Naive thymus-derived CD8-positive, alpha-beta T cell (primary cell): ENCODE measurements around the gene ZNF396. TPM values are rescaled to one million over a fixed set of nuclear protein-coding genes. Genes with fewer than 3 reads are reported as not detected.

ENCODE experiments used
- ATAC-seq, 2 donors: fragments of 150-1000 bp; cut with Tn5 transposase in 1 of 2; sonication (Bioruptor Pico), chemical (Tn5 transposase) in 1 of 2; 1 replicate in 1 of 2; 2 replicates in 1 of 2; pipeline ENCODE4 v1.10.0; 2021; ENCODE audit warnings: mild to moderate bottlenecking in 2 of 2, moderate library complexity in 2 of 2
- POLR2A ChIA-PET: fragments of 350-600 bp; sonication (Branson Sonifier 250); formaldehyde crosslinking; loops from one replicate; lab custom pipeline; 2021; ENCODE audit warnings: antibody characterized with exemption; lab: Charles Lee
- DNase-seq, 10 donors: peaks; one replicate each; pipeline versions ENCODE4 v3.0.0 to v3.0.0-alpha.2; 2020 to 2022
- H3K27ac Mint-ChIP-seq, 10 donors: one replicate each; pipeline ENCODE4 v1.8.0; 2020 to 2022; ENCODE audit warnings: mild to moderate bottlenecking in 10 of 10, mixed read lengths in 10 of 10, moderate library complexity in 4 of 10, inconsistent platforms in 1 of 10
- H3K27me3 Mint-ChIP-seq, 5 donors: one replicate each; pipeline ENCODE4 v1.8.0; 2021 to 2022; ENCODE audit warnings: mixed read lengths in 5 of 5
- H3K36me3 Mint-ChIP-seq, 3 donors: one replicate each; pipeline ENCODE4 v1.8.0; 2020 to 2022; ENCODE audit warnings: mixed read lengths in 3 of 3, mild to moderate bottlenecking in 2 of 3, inconsistent platforms in 1 of 3
- H3K4me1 Mint-ChIP-seq, 4 donors: one replicate each; pipeline ENCODE4 v1.8.0; 2021 to 2022; ENCODE audit warnings: mixed read lengths in 4 of 4
- H3K4me3 Mint-ChIP-seq, 10 donors: one replicate each; pipeline ENCODE4 v1.8.0; 2020 to 2022; ENCODE audit warnings: mild to moderate bottlenecking in 10 of 10, mixed read lengths in 10 of 10, moderate library complexity in 6 of 10, inconsistent platforms in 1 of 10
- H3K9me3 Mint-ChIP-seq, 9 donors: one replicate each; pipeline ENCODE4 v1.8.0; 2020 to 2022; ENCODE audit warnings: mixed read lengths in 9 of 9, mild to moderate bottlenecking in 3 of 9, inconsistent platforms in 1 of 9, moderate library complexity in 1 of 9
- polyA plus RNA-seq, 3 donors: library from polyadenylated mRNA; unstranded; fragments of 300-500 nt; fragmentation: Illumina TruSeq; gene quantifications; one replicate each; pipeline ENCODE4 v1.2.3, GENCODE V29; 2021
- total RNA-seq, 8 experiments: library from RNA in 2 of 8; stranded (reverse) in 2 of 8; gene quantifications; one replicate each; pipeline ENCODE4 v1.2.3 and lab custom pipeline; 2021 to 2026

Gene ZNF396
- total RNA-seq, result 1 to 10 TPM; 5.3 to 7.3 TPM
- polyA plus RNA-seq, result 1 to 10 TPM in 2 of 3 donors, under 1 TPM in 1; 0.21 to 1.9 (median 1.7) TPM
- 0.50 to 2.8 (median 1.1) reads per million in 6 experiments for total RNA-seq (lab: John Stamatoyannopoulos, UW)

- DNase-seq (peak; percentile 50 to 83 (median 64)), ATAC-seq (peak; percentile 76 to 78)
- Mint-ChIP-seq H3K27ac (peak within 1 kb of the TSS; percentile 32 to 92 (median 72)), H3K4me1 (peaks cover 5 to 13% (median 9%) of the 10 kb centered on the region in 4 donors), H3K36me3 (no peaks in the 10 kb centered on the region), H3K9me3 (no peaks in the 10 kb centered on the region), H3K4me3 (peak within 1 kb of the TSS; percentile 79 to 93 (median 87)), H3K27me3 (peaks cover 0 to 3% (median 0%) of the 10 kb centered on the region in 5 donors)
- POLR2A ChIA-PET, result interaction anchor here (1.1 kb wide), 1 partner anchor 33 kb away, joined by 3 read pairs; the partner anchor contains the start of gene ZNF24
Observed at GRCh38 chr18:35376742-35377695, at the start of gene ZNF396. TSS of gene ZNF396 (minus strand) at chr18:35377337. CDS start at chr18:35374292, 3,045 bp downstream.

- no peak for DNase-seq
- Mint-ChIP-seq H3K27me3 (peaks cover 0 to under 1% (median 0%) of the 10 kb centered on the region in 5 donors), H3K9me3 (no peaks in the 10 kb centered on the region), H3K4me3 (no peak overlapping the region), H3K4me1 (no peaks in the 10 kb centered on the region), H3K36me3 (no peaks in the 10 kb centered on the region), H3K27ac (no peak overlapping the region)
- POLR2A ChIA-PET, result no interaction called here
- ATAC-seq, result no peak
Observed at GRCh38 chr18:35426786-35427185, 49.6 kb upstream of the ZNF396 start.

GRCh38 chr18:35424356-35424755 lies 47.2 kb upstream of the ZNF396 start:
- H3K27ac Mint-ChIP-seq, result no peak overlapping the region
- H3K4me3 Mint-ChIP-seq, result no peak overlapping the region
- H3K9me3 Mint-ChIP-seq, result peaks cover 0 to 2% (median 0%) of the 10 kb centered on the region in 9 donors
- H3K36me3 Mint-ChIP-seq, result no peaks in the 10 kb centered on the region
- ATAC-seq, result no peak
- DNase-seq, result no peak
- H3K4me1 Mint-ChIP-seq, result no peaks in the 10 kb centered on the region
- H3K27me3 Mint-ChIP-seq, result peaks cover 0 to 4% (median 0%) of the 10 kb centered on the region in 5 donors
- POLR2A ChIA-PET, result no interaction called here

- Mint-ChIP-seq H3K36me3 (peaks cover 0 to 13% (median under 1%) of the 10 kb centered on the region in 3 donors), H3K27me3 (peaks cover 0 to 6% (median 0%) of the 10 kb centered on the region in 5 donors), H3K4me3 (no peak overlapping the region), H3K4me1 (no peaks in the 10 kb centered on the region), H3K9me3 (peaks cover 0 to 18% (median 7%) of the 10 kb centered on the region in 9 donors), H3K27ac (no peak overlapping the region)
- DNase-seq (no peak), ATAC-seq (no peak)
- POLR2A ChIA-PET, result no interaction called here
Observed at GRCh38 chr18:35422237-35422636, 45.1 kb upstream of the ZNF396 start.

GRCh38 chr18:35418610-35419009 lies 41.5 kb upstream of the ZNF396 start:
- Mint-ChIP-seq H3K27ac (no peak overlapping the region), H3K4me3 (no peak overlapping the region), H3K27me3 (peaks cover 0 to 6% (median 0%) of the 10 kb centered on the region in 5 donors), H3K9me3 (peaks cover 0 to 20% (median 10%) of the 10 kb centered on the region in 9 donors), H3K36me3 (peaks cover 0 to 15% (median 3%) of the 10 kb centered on the region in 3 donors), H3K4me1 (peaks cover 3 to 16% (median 10%) of the 10 kb centered on the region in 4 donors)
- no peak for ATAC-seq
- POLR2A ChIA-PET, result no interaction called here
- no peak for DNase-seq

- DNase-seq, result no peak
- peaks cover 0 to 6% (median 0%) of the 10 kb centered on the region in 5 donors for H3K27me3 Mint-ChIP-seq
- no peak overlapping the region for H3K4me3 Mint-ChIP-seq
- peaks cover 10 to 26% (median 20%) of the 10 kb centered on the region in 4 donors for H3K4me1 Mint-ChIP-seq
- POLR2A ChIA-PET, result no interaction called here
- H3K36me3 Mint-ChIP-seq, result peaks cover 0 to 15% (median 3%) of the 10 kb centered on the region in 3 donors
- no peak for ATAC-seq
- H3K9me3 Mint-ChIP-seq, result peaks cover 0 to 20% (median 10%) of the 10 kb centered on the region in 9 donors
- no peak overlapping the region for H3K27ac Mint-ChIP-seq
Observed at GRCh38 chr18:35417223-35417622, 40.1 kb upstream of the ZNF396 start.

GRCh38 chr18:35415511-35416073 lies 38.5 kb upstream of the ZNF396 start:
- H3K9me3 Mint-ChIP-seq, result peaks cover 0 to 20% (median 10%) of the 10 kb centered on the region in 9 donors
- ATAC-seq, result no peak
- DNase-seq, result no peak
- POLR2A ChIA-PET, result no interaction called here
- peaks cover 0 to 15% (median 3%) of the 10 kb centered on the region in 3 donors for H3K36me3 Mint-ChIP-seq
- peak overlapping the region in 1 of 10 donors; percentile 0 for H3K27ac Mint-ChIP-seq
- H3K4me3 Mint-ChIP-seq, result peak overlapping the region in 5 of 10 donors; percentile 1 to 46 (median 9)
- H3K4me1 Mint-ChIP-seq, result peaks cover 15 to 38% (median 25%) of the 10 kb centered on the region in 4 donors
- H3K27me3 Mint-ChIP-seq, result peaks cover 0 to 1% (median 0%) of the 10 kb centered on the region in 5 donors

- ATAC-seq (no peak), DNase-seq (no peak)
- Mint-ChIP-seq H3K4me3 (no peak overlapping the region), H3K9me3 (peaks cover 0 to 10% (median 7%) of the 10 kb centered on the region in 9 donors), H3K27me3 (no peaks in the 10 kb centered on the region), H3K4me1 (peaks cover 15 to 54% (median 29%) of the 10 kb centered on the region in 4 donors), H3K27ac (peak overlapping the region in 4 of 10 donors; percentile 11 to 95 (median 70)), H3K36me3 (peaks cover 0 to 8% (median 3%) of the 10 kb centered on the region in 3 donors)
- POLR2A ChIA-PET, result interaction anchor here (0.9 to 1.6 kb wide), 2 partner anchors 10 to 85 kb away, joined by 4 to 5 read pairs; partner anchors contain the start of gene INO80C
Observed at GRCh38 chr18:35413163-35413511, 36.0 kb upstream of the ZNF396 start.

GRCh38 chr18:35411625-35412351 lies 34.7 kb upstream of the ZNF396 start:
- Mint-ChIP-seq H3K4me3 (peak overlapping the region in 1 of 10 donors; percentile 15), H3K9me3 (peaks cover 0 to under 1% (median 0%) of the 10 kb centered on the region in 9 donors), H3K36me3 (no peaks in the 10 kb centered on the region), H3K27me3 (no peaks in the 10 kb centered on the region), H3K4me1 (peaks cover 15 to 55% (median 31%) of the 10 kb centered on the region in 4 donors), H3K27ac (peak overlapping the region in 7 of 10 donors; percentile 2 to 95 (median 74))
- DNase-seq, result no peak
- no peak for ATAC-seq
- POLR2A ChIA-PET, result no interaction called here

- Mint-ChIP-seq H3K27ac (peak overlapping the region in 3 of 10 donors; percentile 1 to 20 (median 3)), H3K36me3 (no peaks in the 10 kb centered on the region), H3K9me3 (no peaks in the 10 kb centered on the region), H3K27me3 (no peaks in the 10 kb centered on the region), H3K4me3 (peak overlapping the region in 1 of 10 donors; percentile 13), H3K4me1 (peaks cover 12 to 48% (median 24%) of the 10 kb centered on the region in 4 donors)
- POLR2A ChIA-PET, result no interaction called here
- ATAC-seq, result no peak
- no peak for DNase-seq
Observed at GRCh38 chr18:35410561-35410960, 33.4 kb upstream of the ZNF396 start.

GRCh38 chr18:35409911-35410310 lies 32.8 kb upstream of the ZNF396 start:
- H3K36me3 Mint-ChIP-seq, result no peaks in the 10 kb centered on the region
- no peak overlapping the region for H3K4me3 Mint-ChIP-seq
- peak overlapping the region in 2 of 10 donors; percentile 1 to 43 for H3K27ac Mint-ChIP-seq
- DNase-seq (no peak), ATAC-seq (no peak)
- H3K27me3 Mint-ChIP-seq, result no peaks in the 10 kb centered on the region
- peaks cover 12 to 42% (median 20%) of the 10 kb centered on the region in 4 donors for H3K4me1 Mint-ChIP-seq
- no peaks in the 10 kb centered on the region for H3K9me3 Mint-ChIP-seq
- POLR2A ChIA-PET, result no interaction called here

GRCh38 chr18:35408843-35409261 lies 31.7 kb upstream of the ZNF396 start:
- Mint-ChIP-seq H3K9me3 (no peaks in the 10 kb centered on the region), H3K27me3 (no peaks in the 10 kb centered on the region), H3K27ac (no peak overlapping the region), H3K36me3 (no peaks in the 10 kb centered on the region), H3K4me3 (no peak overlapping the region), H3K4me1 (peaks cover 12 to 41% (median 20%) of the 10 kb centered on the region in 4 donors)
- POLR2A ChIA-PET, result no interaction called here
- DNase-seq, result no peak
- no peak for ATAC-seq
